T-cell (primary cell): ENCODE measurements around the gene ACSL1. TPM values are rescaled to one million over a fixed set of nuclear protein-coding genes. Genes with fewer than 3 reads are reported as not detected.

Experiments used
- ATAC-seq, 4 experiments: fragments of 200-7000 bp in 3 of 4; fragments of 150-1000 bp in 1 of 4; cut with Tn5 transposase; replicated peaks in 1 of 4; 1 replicate in 3 of 4; 2 replicates in 1 of 4; pipeline ENCODE4 v1.10.0; 2021; ENCODE audit warnings: moderate library complexity in 3 of 4, mild to moderate bottlenecking in 2 of 4, moderate number of reproducible peaks in 1 of 4
- CTCF ChIA-PET, 2 donors: fragments of 300-600 bp; sonication (Branson Sonifier 250); formaldehyde crosslinking; loops; one replicate each; lab custom pipeline; 2022; ENCODE audit warnings: antibody characterized with exemption in 2 of 2; lab: Charles Lee
- POLR2A ChIA-PET, 2 donors: fragments of 300-600 bp; sonication (Branson Sonifier 250); formaldehyde crosslinking; loops; one replicate each; lab custom pipeline; 2022; ENCODE audit warnings: antibody characterized with exemption in 2 of 2; lab: Charles Lee
- DNase-seq, 35 experiments: peaks; one replicate each; pipeline versions ENCODE4 v3.0.0 to v3.0.0-alpha.2; 2013 to 2023
- H3K27ac ChIP-seq: one replicate; pipeline ENCODE4 v1.5.1; 2013; ENCODE audit warnings: low read length
- H3K27me3 ChIP-seq, 2 experiments: replicated peaks in 1 of 2; 1 replicate in 1 of 2; 2 replicates in 1 of 2; pipeline versions ENCODE4 v1.6.1 to v1.7.0; 2013; ENCODE audit warnings: low read length in 1 of 2, mixed read lengths in 1 of 2; ENCODE audit not compliant: control insufficient read depth in 2 of 2, insufficient read depth in 2 of 2; ENCODE audit errors: extremely low read depth in 1 of 2
- H3K36me3 ChIP-seq, 2 donors: 1 replicate in 1 of 2; 2 replicates in 1 of 2; pipeline versions ENCODE4 v1.6.1 to v1.7.0; 2013; ENCODE audit warnings: low read length in 1 of 2; ENCODE audit not compliant: control insufficient read depth in 2 of 2, insufficient read depth in 1 of 2; ENCODE audit errors: extremely low read depth in 1 of 2
- H3K4me1 ChIP-seq, 2 experiments: 1 replicate in 1 of 2; 2 replicates in 1 of 2; pipeline versions ENCODE4 v1.6.1 to v1.7.0; 2013; ENCODE audit warnings: low read length in 2 of 2, mixed read lengths in 1 of 2; ENCODE audit not compliant: insufficient read depth in 2 of 2, control insufficient read depth in 1 of 2; ENCODE audit errors: extremely low read depth in 1 of 2
- H3K4me3 ChIP-seq, 2 donors: 1 replicate in 1 of 2; 2 replicates in 1 of 2; pipeline versions ENCODE4 v1.5.1 to v1.7.0; 2013; ENCODE audit warnings: mild to moderate bottlenecking in 2 of 2, low read length in 1 of 2, moderate library complexity in 1 of 2; ENCODE audit not compliant: control insufficient read depth in 1 of 2; ENCODE audit errors: extremely low read depth in 1 of 2
- H3K9me3 ChIP-seq: 2 replicates; pipeline ENCODE4 v1.7.0; 2013
- H3K27ac Mint-ChIP-seq, 2 donors: one replicate each; pipeline ENCODE4 v1.8.0; 2020 to 2021; ENCODE audit warnings: mild to moderate bottlenecking in 2 of 2, mixed read lengths in 2 of 2
- H3K27me3 Mint-ChIP-seq, 2 donors: one replicate each; pipeline ENCODE4 v1.8.0; 2021 to 2022; ENCODE audit warnings: mixed read lengths in 2 of 2
- H3K36me3 Mint-ChIP-seq: one replicate; pipeline ENCODE4 v1.8.0; 2021; ENCODE audit warnings: mixed read lengths
- H3K4me1 Mint-ChIP-seq, 3 donors: one replicate each; pipeline ENCODE4 v1.8.0; 2020 to 2022; ENCODE audit warnings: mixed read lengths in 3 of 3, mild to moderate bottlenecking in 1 of 3
- H3K4me3 Mint-ChIP-seq, 3 donors: one replicate each; pipeline ENCODE4 v1.8.0; 2020 to 2022; ENCODE audit warnings: mild to moderate bottlenecking in 3 of 3, mixed read lengths in 3 of 3, moderate library complexity in 3 of 3
- H3K9me3 Mint-ChIP-seq, 3 donors: one replicate each; pipeline ENCODE4 v1.8.0; 2020 to 2022; ENCODE audit warnings: mixed read lengths in 3 of 3
- WGBS: methylation state at CpG from one replicate; pipeline ENCODE4 v1.1.5; 2013; ENCODE audit warnings: missing lambda C conversion rate; ENCODE audit not compliant: insufficient coverage; 5-methylcytosine and 5-hydroxymethylcytosine counted together
- total RNA-seq, 35 experiments: library from RNA in 6 of 35; stranded (reverse) in 6 of 35; fragments of 120-200 nt in 1 of 35; gene quantifications; one replicate each; pipeline versions ENCODE4 v1.2.1 to v1.2.4 and lab custom pipeline; 2013 to 2026

ACSL1 gene
- total RNA-seq, 5 donors from 2014 or later (not counting 1 experiment from before 2014, with no cell fraction given): 8.6 to 13.7 (median 11.3) TPM

- DNase-seq (no peak), ATAC-seq (no peak)
- Mint-ChIP-seq H3K4me1 (no peaks in the 10 kb centered on the region), H3K4me3 (no peak overlapping the region), H3K9me3 (no peaks in the 10 kb centered on the region), H3K36me3 (peaks cover 12% of the 10 kb centered on the region), H3K27ac (no peak overlapping the region), H3K27me3 (no peaks in the 10 kb centered on the region)
- Histone ChIP-seq H3K4me3 (no peak overlapping the region), H3K27ac (no peak overlapping the region), H3K27me3 (no peaks in the 10 kb centered on the region), H3K36me3 (no peaks in the 10 kb centered on the region), H3K4me1 (no peaks in the 10 kb centered on the region), H3K9me3 (no peaks in the 10 kb centered on the region)
- ChIA-PET POLR2A (no interaction called here), CTCF (no interaction called here)
Measured at GRCh38 chr4:184712322-184712721, 113.4 kb downstream of the ACSL1 start.

- H3K27me3 ChIP-seq: no peaks in the 10 kb centered on the region
- H3K4me3 ChIP-seq: no peak overlapping the region
- DNase-seq (no peak), ATAC-seq (no peak)
- no peak overlapping the region for H3K27ac Mint-ChIP-seq
- ChIA-PET CTCF (no interaction called here), POLR2A (no interaction called here)
- H3K36me3 ChIP-seq: no peaks in the 10 kb centered on the region
- no peaks in the 10 kb centered on the region for H3K9me3 ChIP-seq
- peaks cover 0 to 9% (median 7%) of the 10 kb centered on the region in 3 donors for H3K4me1 Mint-ChIP-seq
- no peak overlapping the region for H3K27ac ChIP-seq
- WGBS: no CpG with 5 or more reads among the region's 1 CpG
- H3K9me3 Mint-ChIP-seq: no peaks in the 10 kb centered on the region
- H3K27me3 Mint-ChIP-seq: no peaks in the 10 kb centered on the region
- no peak overlapping the region for H3K4me3 Mint-ChIP-seq
- H3K36me3 Mint-ChIP-seq: peaks cover 4% of the 10 kb centered on the region
- H3K4me1 ChIP-seq: no peaks in the 10 kb centered on the region
Measured at GRCh38 chr4:184706453-184706852, 119.3 kb downstream of the ACSL1 start.

GRCh38 chr4:184705692-184706091 is 120.1 kb downstream of the ACSL1 start:
- ATAC-seq (no peak), DNase-seq (no peak)
- Mint-ChIP-seq H3K27ac (no peak overlapping the region), H3K4me3 (no peak overlapping the region), H3K27me3 (no peaks in the 10 kb centered on the region), H3K4me1 (peaks cover 0 to 9% (median 7%) of the 10 kb centered on the region in 3 donors), H3K9me3 (no peaks in the 10 kb centered on the region), H3K36me3 (peaks cover 4% of the 10 kb centered on the region)
- Histone ChIP-seq H3K27me3 (no peaks in the 10 kb centered on the region), H3K9me3 (no peaks in the 10 kb centered on the region), H3K4me1 (no peaks in the 10 kb centered on the region), H3K27ac (no peak overlapping the region), H3K36me3 (no peaks in the 10 kb centered on the region), H3K4me3 (no peak overlapping the region)
- POLR2A ChIA-PET: no interaction called here
- CTCF ChIA-PET: no interaction called here
- no CpG with 5 or more reads among the region's 5 CpGs for WGBS

Other genes starting within 250 kb of the ACSL1 start
- gene CASP3, start 176.5 kb downstream of the ACSL1 start, total RNA-seq: 10 to 100 TPM; 10.7 to 23.5 (median 19.9) TPM
- 10 to 100 TPM; 11.6 to 14.8 (median 12.4) TPM for gene PRIMPOL, start 176.2 kb downstream of the ACSL1 start, total RNA-seq
- 1 to 10 TPM; 1.5 to 7.8 (median 3.0) TPM for gene CENPU, start 91.9 kb downstream of the ACSL1 start, total RNA-seq
- gene HELT, start 192.5 kb upstream of the ACSL1 start, total RNA-seq: not detected